Measurements from ENCODE around the gene ZNF282. TPM values are rescaled to one million over a fixed set of nuclear protein-coding genes. Genes with fewer than 3 reads are reported as not detected.
"Not testable (repeated sequence)": the region's sequence is repeated elsewhere in the genome, so short reads cannot be mapped to it uniquely, and the experiment has no call there.

ZNF282 gene
- total RNA-seq, 1 experiment from 2014 or later, result 18.1 TPM

DNA sequence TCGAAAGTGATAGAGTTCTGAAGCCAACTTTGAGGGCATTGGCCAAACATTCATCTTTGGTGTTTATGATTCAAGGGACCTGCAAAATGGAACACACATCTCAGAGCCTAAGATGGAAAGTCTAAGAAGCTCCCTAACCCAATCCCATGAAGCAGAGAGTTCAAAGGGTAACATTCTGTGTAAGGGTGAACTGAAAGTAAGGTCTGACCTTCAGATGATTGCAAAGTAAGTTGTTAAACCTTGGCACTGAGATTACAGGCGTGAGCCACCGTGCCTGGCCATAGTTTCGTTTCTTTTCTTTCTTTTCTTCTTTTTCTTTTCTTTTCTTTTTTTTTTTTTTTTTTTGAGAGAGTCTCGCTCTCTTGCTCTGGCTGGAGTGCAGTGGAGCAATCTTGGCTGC, 46.4 kb downstream of the ZNF282 start:
- DNase-seq (ENCODE audit: low read depth), result no peak
- in situ Hi-C loops (cut with HindIII; ENCODE audit: low pct_unique_long_range_greater_than_20kb, low sequenced_read_pairs), result no loop called here

DNA sequence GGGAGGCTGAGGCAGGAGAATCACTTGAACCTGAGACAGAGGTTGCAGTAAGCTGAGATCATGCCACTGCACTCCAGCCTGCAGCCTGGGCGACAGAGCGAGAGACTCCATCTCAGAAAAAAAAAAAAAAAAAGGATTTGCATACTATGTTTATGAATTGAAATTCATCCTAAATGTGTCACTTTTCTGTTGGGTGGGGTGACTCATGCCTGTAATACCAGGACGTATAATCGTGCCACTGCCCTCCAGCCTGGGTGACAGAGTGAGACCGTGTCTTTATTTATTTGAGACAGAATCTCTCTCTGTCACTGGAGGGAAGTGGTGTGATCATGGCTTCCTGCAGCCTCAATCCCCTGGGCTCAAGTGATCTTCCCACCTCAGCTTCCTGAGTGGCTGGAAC, 49.9 kb downstream of the ZNF282 start:
- in situ Hi-C loops (cut with HindIII; ENCODE audit: low pct_unique_long_range_greater_than_20kb, low sequenced_read_pairs), result no loop called here

DNA sequence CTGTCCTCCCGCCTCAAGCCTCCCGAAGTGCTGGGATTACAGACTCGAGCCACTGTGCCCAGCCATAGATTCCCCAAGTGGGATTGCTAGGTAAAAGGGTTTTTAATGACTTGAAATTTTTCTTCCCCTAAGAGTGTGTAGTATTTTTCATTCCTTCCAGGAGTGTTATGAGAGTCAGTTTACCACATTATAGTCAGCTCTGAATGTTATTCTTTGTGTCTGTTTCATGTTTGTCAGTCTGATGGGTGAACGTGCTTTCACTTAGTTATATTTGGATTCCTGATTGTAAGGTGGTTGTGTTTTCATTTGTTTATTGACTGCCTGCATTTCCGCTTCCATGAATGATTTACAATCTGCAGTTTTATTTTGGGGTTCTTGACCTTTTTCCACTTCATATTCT, 50.4 kb downstream of the ZNF282 start:
- no peak for DNase-seq (ENCODE audit: low read depth)
- in situ Hi-C loops (cut with HindIII; ENCODE audit: low pct_unique_long_range_greater_than_20kb, low sequenced_read_pairs), result no loop called here

More for the DNA sequence above, 49.9 kb downstream of the ZNF282 start:
- peak; percentile 36 for DNase-seq (ENCODE audit: low read depth)

- in situ Hi-C loops (cut with HindIII; ENCODE audit: low pct_unique_long_range_greater_than_20kb, low sequenced_read_pairs), result no loop called here
Measured at GRCh38 chr7:149248777-149249176, 53.4 kb downstream of the ZNF282 start.

DNA sequence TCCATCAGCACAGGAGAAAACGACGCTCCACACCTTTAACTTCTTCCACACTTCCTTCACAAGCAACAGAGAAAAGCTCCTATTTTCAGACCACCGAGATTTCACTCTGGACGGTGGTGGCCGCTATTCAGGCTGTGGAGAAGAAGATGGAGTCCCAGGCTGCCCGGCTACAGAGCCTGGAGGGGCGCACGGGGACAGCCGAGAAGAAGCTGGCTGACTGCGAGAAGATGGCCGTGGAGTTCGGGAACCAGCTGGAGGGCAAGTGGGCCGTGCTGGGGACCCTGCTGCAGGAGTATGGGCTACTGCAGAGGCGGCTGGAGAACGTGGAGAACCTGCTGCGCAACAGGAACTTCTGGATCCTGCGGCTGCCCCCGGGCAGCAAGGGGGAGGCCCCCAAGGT, 54.8 kb downstream of the ZNF282 start:
- in situ Hi-C loops (cut with HindIII; ENCODE audit: low pct_unique_long_range_greater_than_20kb, low sequenced_read_pairs); DNase-seq (ENCODE audit: low read depth): not testable (repeated sequence)

More at GRCh38 chr7:149248777-149249176, 53.4 kb downstream of the ZNF282 start:
- DNase-seq (ENCODE audit: low read depth), result no peak

- DNase-seq (ENCODE audit: low read depth); in situ Hi-C loops (cut with HindIII; ENCODE audit: low pct_unique_long_range_greater_than_20kb, low sequenced_read_pairs): not testable (repeated sequence)
Measured at GRCh38 chr7:149251518-149251917, 56.2 kb downstream of the ZNF282 start.

DNA sequence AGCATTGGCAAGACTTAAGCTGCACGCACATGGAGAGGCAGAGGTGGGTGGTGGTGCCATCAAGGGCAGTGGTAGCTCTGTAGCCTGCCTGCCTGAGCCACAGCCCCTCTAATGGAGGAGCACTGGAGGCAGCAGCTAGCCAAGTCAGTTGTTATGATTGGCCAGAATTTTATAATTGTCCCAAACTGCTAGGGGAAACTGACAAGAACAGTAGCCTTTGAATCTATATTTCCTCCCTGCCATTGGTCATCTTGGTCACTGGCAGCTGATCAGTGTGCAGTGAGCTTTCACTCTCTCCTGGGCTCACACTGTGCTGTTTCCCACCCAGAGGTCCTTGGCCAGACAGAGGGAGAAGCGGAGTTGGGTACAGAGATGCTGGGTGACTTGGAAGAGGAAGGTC, 57.0 kb downstream of the ZNF282 start:
- DNase-seq (ENCODE audit: low read depth), result no peak
- in situ Hi-C loops (cut with HindIII; ENCODE audit: low pct_unique_long_range_greater_than_20kb, low sequenced_read_pairs), result no loop called here

DNA sequence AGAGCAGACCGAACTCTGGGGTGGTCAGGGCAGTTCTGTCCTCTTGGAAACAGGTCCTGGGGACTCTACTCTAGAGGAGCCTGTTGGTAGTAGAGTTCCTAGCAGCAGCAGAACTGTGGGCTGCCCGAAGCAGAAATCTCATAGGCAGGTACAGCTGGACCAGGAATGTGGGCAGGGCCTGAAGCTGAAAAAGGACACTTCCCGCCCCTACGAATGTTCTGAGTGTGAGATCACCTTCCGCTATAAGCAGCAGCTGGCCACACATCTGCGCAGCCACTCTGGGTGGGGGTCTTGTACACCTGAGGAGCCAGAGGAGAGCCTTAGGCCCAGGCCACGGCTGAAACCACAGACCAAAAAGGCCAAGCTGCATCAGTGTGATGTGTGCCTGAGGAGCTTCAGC, 58.3 kb downstream of the ZNF282 start:
- DNase-seq (ENCODE audit: low read depth), result no peak
- in situ Hi-C loops (cut with HindIII; ENCODE audit: low pct_unique_long_range_greater_than_20kb, low sequenced_read_pairs), result no loop called here

GRCh38 chr7:149254181-149254858, 59.0 kb downstream of the ZNF282 start:
- no peak for DNase-seq (ENCODE audit: low read depth)
- in situ Hi-C loops (cut with HindIII; ENCODE audit: low pct_unique_long_range_greater_than_20kb, low sequenced_read_pairs), result no loop called here

GRCh38 chr7:149255174-149255573, 59.8 kb downstream of the ZNF282 start:
- in situ Hi-C loops (cut with HindIII; ENCODE audit: low pct_unique_long_range_greater_than_20kb, low sequenced_read_pairs), result no loop called here
- DNase-seq (ENCODE audit: low read depth), result no peak

- in situ Hi-C loops (cut with HindIII; ENCODE audit: low pct_unique_long_range_greater_than_20kb, low sequenced_read_pairs), result no loop called here
Measured at GRCh38 chr7:149256568-149256967, 61.2 kb downstream of the ZNF282 start.

DNA sequence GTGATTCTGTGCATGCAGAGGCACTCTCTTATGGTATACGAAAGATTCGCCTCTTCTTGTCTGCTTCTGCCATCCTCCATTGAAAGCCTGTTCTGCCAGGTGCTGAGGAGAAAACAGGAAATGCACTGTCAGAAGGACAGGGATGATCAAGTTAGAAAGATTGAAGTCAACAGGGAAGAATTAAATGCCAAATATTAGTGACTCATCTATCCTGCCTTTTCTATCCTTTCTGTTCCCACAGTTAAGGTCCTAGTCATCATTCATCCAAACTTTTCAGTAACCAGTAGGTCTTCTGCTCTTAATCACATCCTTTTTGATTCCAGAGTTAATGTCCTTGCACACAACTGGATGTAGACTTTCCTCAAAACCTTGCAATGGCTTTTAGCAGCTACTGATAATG, 61.8 kb downstream of the ZNF282 start:
- in situ Hi-C loops (cut with HindIII; ENCODE audit: low pct_unique_long_range_greater_than_20kb, low sequenced_read_pairs), result no loop called here
- DNase-seq (ENCODE audit: low read depth), result no peak

More at GRCh38 chr7:149256568-149256967, 61.2 kb downstream of the ZNF282 start:
- DNase-seq (ENCODE audit: low read depth), result no peak

DNA sequence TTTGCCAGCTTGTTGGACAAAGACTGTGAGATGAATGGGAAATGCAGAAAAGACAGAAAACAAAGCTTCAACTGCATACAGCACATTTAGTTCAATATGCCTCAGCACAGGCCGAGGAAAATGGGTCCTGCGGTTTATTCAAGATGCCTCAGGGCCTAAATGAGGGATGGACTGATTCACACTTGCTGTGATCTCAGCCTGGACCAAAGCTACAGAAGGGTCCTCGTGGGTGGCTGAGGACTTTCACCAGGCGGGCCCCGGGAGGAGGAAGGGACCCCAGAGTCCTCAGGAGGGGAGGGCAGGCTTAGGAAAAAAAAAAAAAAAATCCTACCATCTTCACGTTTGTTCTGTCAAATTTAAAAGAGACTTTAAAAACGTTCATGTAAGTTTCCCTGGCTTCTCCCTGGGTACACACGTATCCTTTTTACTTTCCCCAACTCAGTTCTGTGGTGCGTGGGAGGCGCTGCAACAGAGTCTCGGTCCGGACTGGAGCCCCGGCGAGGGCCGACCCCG, 66.0 kb downstream of the ZNF282 start:
- DNase-seq (ENCODE audit: low read depth), result no peak
- in situ Hi-C loops (cut with HindIII; ENCODE audit: low pct_unique_long_range_greater_than_20kb, low sequenced_read_pairs), result no loop called here

- peak; percentile 85 for DNase-seq (ENCODE audit: low read depth)
- in situ Hi-C loops (cut with HindIII; ENCODE audit: low pct_unique_long_range_greater_than_20kb, low sequenced_read_pairs), result no loop called here
Measured at GRCh38 chr7:149261829-149262617, 66.7 kb downstream of the ZNF282 start, which contains the start of gene ZNF783. Gene ZNF783, plus strand, starts transcription at chr7:149262196. Its CDS starts 138 bp downstream, at chr7:149262334.

DNA sequence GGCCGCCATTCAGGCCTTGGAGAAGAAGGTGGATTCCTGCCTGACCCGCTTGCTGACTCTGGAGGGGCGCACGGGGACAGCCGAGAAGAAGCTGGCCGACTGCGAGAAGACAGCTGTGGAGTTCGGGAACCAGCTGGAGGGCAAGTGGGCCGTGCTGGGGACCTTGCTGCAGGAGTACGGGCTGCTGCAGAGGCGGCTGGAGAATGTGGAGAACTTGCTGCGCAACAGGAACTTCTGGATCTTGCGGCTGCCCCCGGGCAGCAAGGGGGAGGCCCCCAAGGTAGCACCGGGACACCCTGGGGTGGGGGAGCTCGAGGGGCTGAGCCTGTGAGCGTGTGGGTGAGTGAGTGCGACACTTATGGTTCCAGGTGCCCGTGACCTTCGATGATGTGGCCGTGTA, 71.1 kb downstream of the ZNF282 start:
- in situ Hi-C loops (cut with HindIII; ENCODE audit: low pct_unique_long_range_greater_than_20kb, low sequenced_read_pairs), result no loop called here
- DNase-seq (ENCODE audit: low read depth), result no peak

- no peak for DNase-seq (ENCODE audit: low read depth)
- in situ Hi-C loops (cut with HindIII; ENCODE audit: low pct_unique_long_range_greater_than_20kb, low sequenced_read_pairs), result no loop called here
Measured at GRCh38 chr7:149267733-149268132, 72.4 kb downstream of the ZNF282 start.

DNA sequence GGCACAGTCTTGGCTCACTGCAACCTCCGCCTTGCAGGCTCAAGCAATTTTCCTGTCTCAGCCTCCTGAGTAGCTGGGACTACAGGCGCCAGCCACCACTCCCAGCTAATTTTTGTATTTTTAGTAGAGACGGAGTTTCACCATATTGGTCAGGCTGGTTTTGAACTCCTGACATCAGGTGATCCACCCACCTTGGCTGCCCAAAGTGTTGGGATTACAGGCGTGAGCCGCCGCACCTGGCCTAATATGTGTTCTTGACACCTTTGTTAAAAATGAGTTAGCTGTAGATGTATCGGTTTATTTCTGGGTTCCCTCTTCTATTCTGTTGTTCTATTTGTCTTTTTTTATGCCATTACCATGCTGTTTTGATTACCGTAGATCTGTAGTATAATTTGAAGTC, 79.1 kb downstream of the ZNF282 start:
- in situ Hi-C loops (cut with HindIII; ENCODE audit: low pct_unique_long_range_greater_than_20kb, low sequenced_read_pairs); DNase-seq (ENCODE audit: low read depth): not testable (repeated sequence)
